ENCODE measurements around the gene TMEM190.

GRCh38 chr19:55391191-55391670, 14.6 kb downstream of the TMEM190 start:
- TF ChIP-seq CTCF (IDR thresholded peaks at IDR 0.05 in 4 of 5, conservative IDR thresholded peaks at IDR 0.05 in 1 of 5) = no peak
- TF ChIP-seq POLR2A (IDR thresholded peaks at IDR 0.05) = no peak
